Stimulated activated memory B cell treated with anti-CD40 and anti-IgM and Interleukin-4, amounts not matched to agents 10 μg/mL and 1 μg/mL and 100 μg/mL, for 72 hours (primary cell): ENCODE measurements around the gene SPACA6.

Source experiments
- ATAC-seq: fragments of 150-1000 bp; cut with Tn5 transposase; 2 replicates; pipeline ENCODE4 v1.10.0; 2021
- H3K27ac Mint-ChIP-seq: one replicate; pipeline ENCODE4 v1.8.0; 2022; ENCODE audit warnings: mild to moderate bottlenecking, mixed read lengths
- H3K27me3 Mint-ChIP-seq: one replicate; pipeline ENCODE4 v1.8.0; 2022; ENCODE audit warnings: mixed read lengths
- H3K36me3 Mint-ChIP-seq: one replicate; pipeline ENCODE4 v1.8.0; 2022; ENCODE audit warnings: mixed read lengths
- H3K4me1 Mint-ChIP-seq: one replicate; pipeline ENCODE4 v1.8.0; 2022; ENCODE audit warnings: mixed read lengths
- H3K4me3 Mint-ChIP-seq: one replicate; pipeline ENCODE4 v1.8.0; 2022; ENCODE audit warnings: mild to moderate bottlenecking, moderate library complexity, mixed read lengths
- H3K9me3 Mint-ChIP-seq: one replicate; pipeline ENCODE4 v1.8.0; 2022; ENCODE audit warnings: mixed read lengths

The SPACA6 gene

GRCh38 chr19:51695702-51696315 lies 2.7 kb downstream of the SPACA6 start:
- H3K36me3 Mint-ChIP-seq: no peaks in the 10 kb centered on the region
- ATAC-seq: no peak
- peaks cover 46% of the 10 kb centered on the region for H3K27me3 Mint-ChIP-seq
- peaks cover 9% of the 10 kb centered on the region for H3K4me1 Mint-ChIP-seq
- no peak overlapping the region for H3K27ac Mint-ChIP-seq
- peaks cover 3% of the 10 kb centered on the region for H3K9me3 Mint-ChIP-seq
- no peak overlapping the region for H3K4me3 Mint-ChIP-seq

DNA sequence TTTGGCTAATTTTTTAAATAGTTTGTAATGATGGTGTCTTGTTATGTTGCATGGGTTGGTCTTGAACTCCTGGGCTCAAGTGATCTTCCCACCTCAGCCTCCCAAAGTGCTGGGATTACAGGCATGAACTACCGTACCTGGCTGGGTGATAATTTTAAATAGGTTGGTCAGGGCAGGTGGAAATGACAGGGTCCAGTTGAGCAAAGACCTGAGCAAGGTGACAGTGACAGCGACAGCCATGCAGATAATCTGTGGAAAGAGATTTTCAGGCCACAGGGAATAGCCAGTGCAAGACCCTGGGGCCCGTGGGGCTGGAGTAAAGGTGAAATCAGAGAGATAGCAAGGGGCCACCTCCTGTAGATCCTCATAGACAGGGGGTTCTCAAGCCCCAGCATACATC lies 3.5 kb downstream of the SPACA6 start:
- ATAC-seq: no peak
- Mint-ChIP-seq H3K27ac (no peak overlapping the region), H3K36me3 (no peaks in the 10 kb centered on the region), H3K9me3 (peaks cover 3% of the 10 kb centered on the region), H3K4me1 (peaks cover 3% of the 10 kb centered on the region), H3K4me3 (no peak overlapping the region), H3K27me3 (peaks cover 46% of the 10 kb centered on the region)

- Mint-ChIP-seq H3K27me3 (peaks cover 46% of the 10 kb centered on the region), H3K9me3 (peaks cover 3% of the 10 kb centered on the region), H3K4me1 (peaks cover under 1% of the 10 kb centered on the region), H3K4me3 (no peak overlapping the region), H3K27ac (no peak overlapping the region), H3K36me3 (no peaks in the 10 kb centered on the region)
- no peak for ATAC-seq
Measured at GRCh38 chr19:51697169-51697776, 4.1 kb downstream of the SPACA6 start.

DNA sequence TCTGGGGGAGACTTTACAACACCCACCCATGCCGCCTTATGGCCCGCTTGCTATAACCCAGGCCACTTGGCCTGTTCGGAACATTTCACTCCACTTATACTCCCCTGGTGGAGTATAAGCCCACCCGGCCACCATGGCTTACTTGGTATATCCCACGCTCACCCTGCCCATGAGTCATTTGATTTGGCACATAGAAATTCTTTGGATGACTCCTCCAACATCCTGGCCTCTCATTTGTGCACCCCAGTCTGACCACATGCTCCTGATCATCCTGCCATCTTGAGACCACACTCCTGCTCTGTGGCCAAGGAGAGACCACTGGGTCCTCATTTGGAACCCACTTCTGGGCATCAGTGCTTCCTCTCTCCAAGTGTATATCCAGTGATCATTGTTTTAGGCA lies 5.2 kb downstream of the SPACA6 start:
- H3K4me1 Mint-ChIP-seq: peaks cover 11% of the 10 kb centered on the region
- ATAC-seq: no peak
- H3K36me3 Mint-ChIP-seq: no peaks in the 10 kb centered on the region
- H3K4me3 Mint-ChIP-seq: no peak overlapping the region
- peaks cover 48% of the 10 kb centered on the region for H3K27me3 Mint-ChIP-seq
- peaks cover 3% of the 10 kb centered on the region for H3K9me3 Mint-ChIP-seq
- no peak overlapping the region for H3K27ac Mint-ChIP-seq

- Mint-ChIP-seq H3K27ac (no peak overlapping the region), H3K4me1 (peaks cover 16% of the 10 kb centered on the region), H3K36me3 (no peaks in the 10 kb centered on the region), H3K27me3 (peaks cover 42% of the 10 kb centered on the region), H3K9me3 (peaks cover 3% of the 10 kb centered on the region), H3K4me3 (no peak overlapping the region)
- no peak for ATAC-seq
Measured at GRCh38 chr19:51699170-51699569, 6.0 kb downstream of the SPACA6 start.

GRCh38 chr19:51701468-51702100 lies 8.5 kb downstream of the SPACA6 start:
- peaks cover 15% of the 10 kb centered on the region for H3K36me3 Mint-ChIP-seq

GRCh38 chr19:51702103-51702824 lies 9.1 kb downstream of the SPACA6 start:
- Mint-ChIP-seq H3K4me1 (peaks cover 39% of the 10 kb centered on the region), H3K36me3 (peaks cover 21% of the 10 kb centered on the region), H3K27ac (no peak overlapping the region), H3K4me3 (peak overlapping the region; percentile 88), H3K9me3 (peaks cover 3% of the 10 kb centered on the region), H3K27me3 (peaks cover 34% of the 10 kb centered on the region)
- ATAC-seq: no peak

More at GRCh38 chr19:51701468-51702100, 8.5 kb downstream of the SPACA6 start:
- peaks cover 3% of the 10 kb centered on the region for H3K9me3 Mint-ChIP-seq
- ATAC-seq: no peak
- peaks cover 39% of the 10 kb centered on the region for H3K4me1 Mint-ChIP-seq
- H3K27me3 Mint-ChIP-seq: peaks cover 34% of the 10 kb centered on the region
- no peak overlapping the region for H3K27ac Mint-ChIP-seq
- H3K4me3 Mint-ChIP-seq: no peak overlapping the region

DNA sequence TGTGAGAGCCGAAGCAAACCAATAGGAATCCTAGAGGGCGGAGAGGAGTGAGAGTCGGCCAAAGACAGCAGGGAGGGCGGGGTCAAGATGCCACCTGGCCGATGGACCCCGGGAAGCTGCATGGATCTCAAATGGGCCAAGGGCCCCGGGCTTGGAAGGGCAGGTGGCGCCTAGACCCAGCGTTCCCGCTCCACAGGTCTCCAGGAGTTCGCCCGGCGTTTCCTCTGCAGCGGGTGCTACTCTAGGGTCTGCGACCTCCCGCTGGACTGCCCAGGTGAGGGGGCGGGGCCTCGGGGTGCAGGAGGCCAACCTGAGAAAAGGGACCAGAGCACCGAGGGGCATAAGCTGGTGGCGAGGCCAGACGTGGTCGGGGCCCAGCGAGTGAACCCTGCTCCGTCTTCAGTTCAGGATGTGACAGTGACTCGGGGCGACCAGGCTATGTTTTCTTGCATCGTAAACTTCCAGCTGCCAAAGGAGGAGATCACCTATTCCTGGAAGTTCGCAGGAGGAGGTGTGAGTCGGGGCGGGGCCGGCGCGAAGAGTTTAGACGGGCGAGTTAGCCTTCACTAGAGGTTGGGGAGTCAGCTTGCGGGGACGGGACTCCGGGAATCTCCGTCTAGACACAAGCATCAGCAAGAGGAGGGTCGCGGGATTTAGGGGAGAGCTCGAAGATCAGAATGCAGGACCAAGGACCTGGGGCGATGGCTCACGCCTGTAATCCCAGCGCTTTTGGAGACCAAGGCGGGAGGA lies 9.9 kb downstream of the SPACA6 start:
- H3K9me3 Mint-ChIP-seq: peaks cover 3% of the 10 kb centered on the region
- peaks cover 39% of the 10 kb centered on the region for H3K4me1 Mint-ChIP-seq
- peaks cover 34% of the 10 kb centered on the region for H3K27me3 Mint-ChIP-seq
- peaks cover 26% of the 10 kb centered on the region for H3K36me3 Mint-ChIP-seq
- ATAC-seq: no peak
- peak overlapping the region; percentile 93 for H3K27ac Mint-ChIP-seq
- H3K4me3 Mint-ChIP-seq: peak overlapping the region; percentile 88

DNA sequence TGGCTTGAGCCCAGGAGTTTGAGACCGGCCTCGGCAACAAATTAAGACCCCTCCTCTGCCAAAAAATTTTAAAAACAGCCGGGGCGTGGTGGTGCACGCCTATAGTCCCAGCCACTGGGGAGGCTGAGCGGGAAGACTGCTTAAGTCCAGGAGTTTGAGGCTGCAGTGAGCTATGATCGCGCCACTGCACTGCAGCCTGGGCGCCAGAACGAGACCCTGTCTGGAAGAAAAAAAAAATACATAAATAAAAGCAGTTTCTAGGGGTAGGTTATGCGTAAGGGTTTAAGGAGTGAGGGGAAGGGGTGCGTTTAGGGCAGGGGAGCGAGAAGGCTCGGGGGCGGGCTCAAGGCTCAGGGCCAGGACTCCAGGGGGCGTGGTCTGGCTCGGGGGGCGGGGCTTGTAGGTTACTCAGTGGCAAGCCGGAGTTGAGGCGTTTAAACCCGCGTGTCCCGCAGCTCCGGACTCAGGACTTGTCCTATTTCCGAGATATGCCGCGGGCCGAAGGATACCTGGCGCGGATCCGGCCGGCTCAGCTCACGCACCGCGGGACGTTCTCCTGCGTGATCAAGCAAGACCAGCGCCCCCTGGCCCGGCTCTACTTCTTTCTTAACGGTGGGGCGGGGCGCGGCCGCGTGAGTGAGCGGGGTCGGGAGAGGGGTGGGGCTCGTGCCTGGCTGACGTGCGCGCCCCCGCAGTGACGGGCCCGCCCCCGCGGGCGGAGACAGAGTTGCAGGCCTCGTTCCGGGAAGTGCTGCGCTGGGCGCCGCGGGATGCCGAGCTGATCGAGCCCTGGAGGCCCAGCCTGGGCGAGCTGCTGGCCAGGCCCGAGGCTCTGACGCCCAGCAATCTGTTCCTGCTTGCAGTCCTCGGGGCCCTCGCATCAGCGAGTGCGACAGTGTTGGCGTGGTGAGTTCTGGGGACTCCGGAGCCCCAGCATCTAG lies 10.7 kb downstream of the SPACA6 start:
- Mint-ChIP-seq H3K36me3 (peaks cover 26% of the 10 kb centered on the region), H3K9me3 (peaks cover 3% of the 10 kb centered on the region), H3K27ac (peak overlapping the region; percentile 93), H3K4me1 (peaks cover 39% of the 10 kb centered on the region), H3K4me3 (peak overlapping the region; percentile 88), H3K27me3 (peaks cover 34% of the 10 kb centered on the region)
- peak; percentile 98 for ATAC-seq

DNA sequence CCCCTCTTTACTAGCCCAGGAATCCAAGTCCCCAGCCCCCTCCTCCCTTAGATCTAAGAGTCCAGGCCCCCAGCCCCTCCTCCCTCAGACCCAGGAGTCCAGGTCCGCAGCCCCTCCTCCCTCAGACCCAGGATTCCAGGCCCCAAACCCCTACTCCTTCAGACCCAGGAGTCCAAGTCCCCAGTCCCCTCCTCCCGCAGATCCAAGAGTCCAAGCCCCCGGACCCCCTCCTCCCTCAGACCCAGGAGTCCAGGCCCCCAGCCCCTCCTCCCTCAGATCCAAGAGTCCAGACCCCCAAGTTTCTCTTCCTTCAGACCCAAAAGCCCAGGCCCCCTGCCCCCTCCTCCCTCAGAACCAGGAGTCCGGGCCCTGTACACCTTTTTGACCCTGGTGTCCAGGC lies 11.5 kb downstream of the SPACA6 start:
- Mint-ChIP-seq H3K9me3 (peaks cover 3% of the 10 kb centered on the region), H3K27me3 (peaks cover 34% of the 10 kb centered on the region), H3K36me3 (peaks cover 26% of the 10 kb centered on the region), H3K27ac (peak overlapping the region; percentile 93), H3K4me1 (peaks cover 39% of the 10 kb centered on the region), H3K4me3 (peak overlapping the region; percentile 88)
- no peak for ATAC-seq

DNA sequence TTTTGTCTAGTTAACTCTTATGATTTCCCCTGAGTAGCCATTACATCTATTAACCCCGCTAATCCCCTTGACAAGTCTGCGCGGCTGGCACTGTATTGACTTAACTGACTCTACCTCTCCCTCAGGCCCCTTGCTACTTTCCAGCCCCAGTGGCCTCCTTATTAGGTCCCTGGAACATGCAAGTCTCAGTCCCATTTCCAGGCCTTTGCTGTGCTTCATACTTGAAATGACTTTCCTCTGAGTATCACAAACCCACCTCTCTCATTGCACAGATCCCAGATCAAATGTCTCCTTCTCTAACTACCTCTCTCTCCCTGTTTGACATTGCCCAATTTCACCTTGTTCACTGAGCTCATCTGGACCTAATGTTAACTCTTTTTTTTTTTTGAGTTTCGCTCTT lies 13.2 kb downstream of the SPACA6 start:
- H3K27ac Mint-ChIP-seq: peak overlapping the region; percentile 23
- peak overlapping the region; percentile 32 for H3K4me3 Mint-ChIP-seq
- H3K36me3 Mint-ChIP-seq: peaks cover 26% of the 10 kb centered on the region
- no peaks in the 10 kb centered on the region for H3K9me3 Mint-ChIP-seq
- ATAC-seq: no peak
- H3K27me3 Mint-ChIP-seq: peaks cover 23% of the 10 kb centered on the region
- peaks cover 52% of the 10 kb centered on the region for H3K4me1 Mint-ChIP-seq

DNA sequence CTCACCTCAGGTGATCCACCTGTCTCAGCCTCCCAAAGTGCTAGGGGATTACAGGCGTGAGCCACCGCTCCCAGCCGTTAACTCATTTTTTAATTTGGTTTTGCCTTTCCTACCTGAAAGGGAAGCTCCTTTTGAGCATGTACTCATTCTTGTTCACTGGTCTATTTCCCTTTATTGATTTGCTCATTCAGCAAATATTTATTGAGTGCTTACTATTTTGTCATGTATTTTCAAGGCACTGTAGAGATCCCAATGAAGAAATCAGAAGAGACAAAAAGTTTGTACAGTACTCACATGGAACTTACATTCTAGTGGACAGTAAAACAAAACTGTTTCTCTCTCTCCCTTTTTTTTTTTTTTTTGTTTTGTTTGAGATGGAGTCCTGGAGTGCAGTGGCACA lies 13.8 kb downstream of the SPACA6 start:
- no peak for ATAC-seq
- H3K36me3 Mint-ChIP-seq: peaks cover 26% of the 10 kb centered on the region
- no peak overlapping the region for H3K27ac Mint-ChIP-seq
- H3K4me1 Mint-ChIP-seq: peaks cover 58% of the 10 kb centered on the region
- H3K4me3 Mint-ChIP-seq: no peak overlapping the region
- H3K27me3 Mint-ChIP-seq: peaks cover 17% of the 10 kb centered on the region
- no peaks in the 10 kb centered on the region for H3K9me3 Mint-ChIP-seq

GRCh38 chr19:51708811-51709210 lies 15.7 kb downstream of the SPACA6 start:
- Mint-ChIP-seq H3K4me1 (peaks cover 49% of the 10 kb centered on the region), H3K36me3 (peaks cover 26% of the 10 kb centered on the region), H3K27ac (no peak overlapping the region), H3K9me3 (no peaks in the 10 kb centered on the region), H3K27me3 (no peaks in the 10 kb centered on the region), H3K4me3 (no peak overlapping the region)
- ATAC-seq: no peak

GRCh38 chr19:51709575-51709974 lies 16.4 kb downstream of the SPACA6 start:
- no peak for ATAC-seq
- Mint-ChIP-seq H3K27me3 (no peaks in the 10 kb centered on the region), H3K4me3 (no peak overlapping the region)

More at GRCh38 chr19:51709575-51709974, 16.4 kb downstream of the SPACA6 start:
- Mint-ChIP-seq H3K27ac (no peak overlapping the region), H3K36me3 (peaks cover 26% of the 10 kb centered on the region), H3K4me1 (peaks cover 45% of the 10 kb centered on the region), H3K9me3 (no peaks in the 10 kb centered on the region)
